K562 (cell line): ENCODE results near the gene NRXN3. TPM values are rescaled to one million over a fixed set of nuclear protein-coding genes. Genes with fewer than 3 reads are reported as not detected.

ENCODE experiments used
- ATAC-seq: fragments of 200-7000 bp; cut with Tn5 transposase; 3 replicates; pipeline ENCODE4 v1.9.1; 2020; ENCODE audit warnings: moderate library complexity
- BruUV-seq: library from RNA; stranded (reverse); fragments of 400-500 nt; replicated peaks from 2 replicates; lab custom pipeline; 2021; lab: Mats Ljungman, UMichigan
- CTCF ChIA-PET: fragments of 300-600 bp; formaldehyde crosslinking; extraction: SDS; loops from one replicate; lab custom pipeline; 2021; ENCODE audit warnings: low intra/inter-chr PET ratio; lab: Yijun Ruan, JAX
- POLR2A ChIA-PET: fragments of 300-600, 350-650 bp; sonication (Branson Sonifier 250); formaldehyde crosslinking; extraction: SDS; loops from one replicate; lab custom pipeline; 2021; ENCODE audit warnings: antibody characterized with exemption, inconsistent platforms; lab: Yijun Ruan, JAX
- DNase-seq, 4 experiments: peaks; one replicate each; pipeline versions ENCODE4 v3.0.0 to v3.0.0-alpha.2; 2011 to 2018; ENCODE audit warnings: low spot score in 3 of 4, mixed read lengths in 3 of 4; ENCODE audit errors: extremely low read depth in 1 of 4
- FAIRE-seq: peaks from 2 replicates; lab custom pipeline; 2011; peaks lifted over from hg19 to GRCh38; lab: Jason Lieb, UNC
- H2AFZ ChIP-seq: 2 replicates; pipeline ENCODE4 v1.6.0; 2011; ENCODE audit warnings: low read depth, low read length, control low read depth, inconsistent platforms
- H3K27ac ChIP-seq: fragments of 200-600 bp; 3 replicates; pipeline ENCODE4 v1.8.0; 2011; ENCODE audit warnings: low read depth, mild to moderate bottlenecking, control low read depth, inconsistent platforms, low read length, moderate library complexity, mixed read lengths; ENCODE audit errors: extremely low read depth
- H3K27me3 ChIP-seq, 2 experiments: fragments of 300-600 bp in 1 of 2; 2 replicates in 1 of 2; 3 replicates in 1 of 2; pipeline versions ENCODE4 v1.6.0 to v1.8.0; 2011; ENCODE audit warnings: inconsistent platforms in 2 of 2, low read length in 2 of 2, mild to moderate bottlenecking in 1 of 2, mixed read lengths in 1 of 2, moderate library complexity in 1 of 2; ENCODE audit not compliant: control insufficient read depth in 2 of 2, insufficient read depth in 2 of 2
- H3K36me3 ChIP-seq: fragments of 300-600 bp; 3 replicates; pipeline ENCODE4 v1.8.0; 2011; ENCODE audit warnings: mild to moderate bottlenecking, low read length, inconsistent platforms; ENCODE audit not compliant: control insufficient read depth, insufficient read depth
- H3K4me1 ChIP-seq, 2 experiments: fragments of 200-600 bp in 1 of 2; replicated peaks in 1 of 2; 2 replicates in 1 of 2; 3 replicates in 1 of 2; pipeline versions ENCODE4 v1.5.1 to v1.8.0; 2011; ENCODE audit warnings: inconsistent platforms in 2 of 2, low read length in 2 of 2, mild to moderate bottlenecking in 1 of 2, mixed read lengths in 1 of 2, moderate library complexity in 1 of 2; ENCODE audit not compliant: control insufficient read depth in 2 of 2, insufficient read depth in 2 of 2
- H3K4me2 ChIP-seq: 2 replicates; pipeline ENCODE4 v1.6.1; 2011; ENCODE audit warnings: low read length, control low read depth, inconsistent platforms, mixed read lengths; ENCODE audit not compliant: insufficient read depth
- H3K4me3 ChIP-seq: fragments of 200-600 bp; sonication (generic), shearing (Covaris generic); 2 replicates; pipeline ENCODE4 v1.5.1; 2016; ENCODE audit warnings: control low read depth, inconsistent platforms
- H3K79me2 ChIP-seq: fragments of 200-600 bp; 3 replicates; pipeline ENCODE4 v1.8.0; 2011; ENCODE audit warnings: low read length, inconsistent platforms; ENCODE audit not compliant: control insufficient read depth, insufficient read depth
- H3K9ac ChIP-seq, 2 experiments: 2 replicates each; pipeline versions ENCODE4 v1.6.0 to v1.6.1; 2011; ENCODE audit warnings: low read depth in 2 of 2, low read length in 2 of 2, control low read depth in 1 of 2, inconsistent platforms in 1 of 2, mild to moderate bottlenecking in 1 of 2, mixed read lengths in 1 of 2; ENCODE audit not compliant: insufficient read depth in 1 of 2
- H3K9me1 ChIP-seq: one replicate; pipeline ENCODE4 v1.6.0; 2011; ENCODE audit warnings: inconsistent platforms, mild to moderate bottlenecking, low read length, moderate library complexity; ENCODE audit not compliant: control insufficient read depth, insufficient read depth
- H3K9me3 ChIP-seq: replicated peaks from 2 replicates; pipeline ENCODE4 v1.5.1; 2011; ENCODE audit warnings: low read depth, low read length, inconsistent platforms; ENCODE audit not compliant: control insufficient read depth, insufficient read depth
- H4K20me1 ChIP-seq: replicated peaks from 2 replicates; pipeline ENCODE4 v1.6.1; 2011; ENCODE audit warnings: low read length, inconsistent platforms, mixed read lengths; ENCODE audit not compliant: control insufficient read depth, insufficient read depth
- FOXM1 ChIP-seq, 2 experiments: fragments of 450-650 bp in 1 of 2; sonication (generic) in 1 of 2; formaldehyde crosslinking in 1 of 2; IDR thresholded peaks; 2 replicates each; pipeline versions ENCODE4 v1.6.1 to v1.9.0; 2017 to 2022; ENCODE audit warnings: low read depth in 2 of 2, mild to moderate bottlenecking in 2 of 2, missing genetic modification reagents in 1 of 2, moderate library complexity in 1 of 2
- GABPA ChIP-seq: fragments of 200-800 bp; sonication (Bioruptor generic); conservative IDR thresholded peaks from 2 replicates; pipeline ENCODE4 v1.6.1; 2016; ENCODE audit warnings: low read depth, missing genetic modification characterization, missing compliant biosample characterization
- IRF2 ChIP-seq: sonication (generic); formaldehyde crosslinking; IDR thresholded peaks from 2 replicates; pipeline ENCODE4 v1.8.1; 2022; ENCODE audit warnings: mild to moderate bottlenecking, missing genetic modification reagents
- KDM1A ChIP-seq, 2 experiments: fragments of 450-650 bp; IDR thresholded peaks; 2 replicates each; pipeline ENCODE4 v1.6.1; 2016; ENCODE audit warnings: mild to moderate bottlenecking in 2 of 2
- KDM4B ChIP-seq, 2 experiments: fragments of 450-650 bp in 1 of 2; sonication (generic) in 1 of 2; IDR thresholded peaks; 2 replicates each; pipeline ENCODE4 v1.6.1; 2016 to 2017; ENCODE audit warnings: borderline replicate concordance in 2 of 2, antibody characterized with exemption in 1 of 2, low read depth in 1 of 2, mild to moderate bottlenecking in 1 of 2
- MTA3 ChIP-seq: fragments of 450-650 bp; formaldehyde crosslinking; IDR thresholded peaks from 2 replicates; pipeline ENCODE4 v1.6.1; 2017; ENCODE audit warnings: mild to moderate bottlenecking, borderline replicate concordance
- MYBL2 ChIP-seq, 2 experiments: fragments of 450-650 bp in 1 of 2; sonication (generic) in 1 of 2; formaldehyde crosslinking in 1 of 2; IDR thresholded peaks; 2 replicates each; pipeline versions ENCODE4 v1.6.1 to v1.8.1; 2017 to 2022; ENCODE audit warnings: borderline replicate concordance in 1 of 2, inconsistent platforms in 1 of 2, low read depth in 1 of 2, mild to moderate bottlenecking in 1 of 2, missing genetic modification reagents in 1 of 2, moderate library complexity in 1 of 2
- NR2C1 ChIP-seq, 2 experiments: fragments of 450-650 bp; IDR thresholded peaks; 2 replicates each; pipeline ENCODE4 v1.6.1; 2017; ENCODE audit warnings: mild to moderate bottlenecking in 2 of 2, antibody characterized with exemption in 1 of 2, inconsistent platforms in 1 of 2, missing compliant biosample characterization in 1 of 2, missing genetic modification characterization in 1 of 2
- PRMT5 ChIP-seq: sonication (generic); formaldehyde crosslinking; IDR thresholded peaks from 2 replicates; pipeline ENCODE4 v1.5.0; 2020; ENCODE audit warnings: missing genetic modification reagents
- RUNX1 ChIP-seq: sonication (generic); IDR thresholded peaks from 2 replicates; pipeline ENCODE4 v1.6.1; 2016; ENCODE audit warnings: antibody characterized with exemption, low read depth
- ZNF121 ChIP-seq: sonication (generic); formaldehyde crosslinking; conservative IDR thresholded peaks from 2 replicates; pipeline ENCODE4 v1.8.0; 2022; ENCODE audit warnings: missing genetic modification reagents
- ZNF197 ChIP-seq: fragments of 200-800 bp; sonication (Bioruptor generic); IDR thresholded peaks from 2 replicates; pipeline ENCODE4 v1.6.1; 2016; ENCODE audit warnings: low read depth, missing genetic modification characterization, missing compliant biosample characterization
- ZNF507 ChIP-seq: conservative IDR thresholded peaks from 2 replicates; pipeline ENCODE4 v1.6.1; 2017; ENCODE audit warnings: missing genetic modification characterization, missing compliant biosample characterization
- WGBS: fragments of 100-300 bp; shearing (Covaris generic); methylation state at CpG from one replicate; pipeline ENCODE4 v1.1.6; 2016; ENCODE audit warnings: low coverage, mixed read lengths; ENCODE audit not compliant: insufficient coverage; ENCODE audit errors: missing lambda C conversion rate; 5-methylcytosine and 5-hydroxymethylcytosine counted together
- in situ Hi-C: fragments of 300-500 bp; cut with MboI; formaldehyde crosslinking; loops from 4 replicates; pipeline ENCODE4 v1.15.0; 2018; ENCODE audit warnings: inconsistent platforms, mixed read lengths
- intact Hi-C: fragments of 100-400 bp; cut with micrococcal nuclease; formaldehyde crosslinking; loops from 2 replicates; pipeline ENCODE4 v1.14.2; 2022
- polyA plus RNA-seq, 8 experiments: library from polyadenylated mRNA; depleted of rRNA in 4 of 8; stranded (reverse) in 5 of 8; unstranded in 3 of 8; fragments of >200 nt; fragmentation: Nextera tagmentation in 2 of 8; fragmentation: Illumina TruSeq in 1 of 8; extraction: Ambion mirVana in 2 of 8; extraction: Trizol in 1 of 8; gene quantifications; 2 replicates each; pipeline versions ENCODE4 v1.2.1 to v1.2.3, GENCODE V29; 2011 to 2014; ENCODE audit warnings: inconsistent platforms in 1 of 8, missing spikeins in 1 of 8
- total RNA-seq, 7 experiments: library from RNA; depleted of rRNA in 6 of 7; stranded (reverse); fragments of >200 nt in 6 of 7; fragmentation: Illumina TruSeq in 2 of 7; extraction: Trizol in 2 of 7; gene quantifications; 2 replicates each; pipeline versions ENCODE4 v1.2.1 to v1.2.3, GENCODE V29; 2011 to 2021; ENCODE audit warnings: low replicate concordance in 1 of 7
- TF ChIP-seq, protein P1 (sequence below): sonication (generic); formaldehyde crosslinking; IDR thresholded peaks from 2 replicates; pipeline ENCODE4 v1.8.0; 2023; ENCODE audit warnings: mild to moderate bottlenecking, missing genetic modification reagents
- TF ChIP-seq, protein P2 (sequence below): sonication (generic); formaldehyde crosslinking; IDR thresholded peaks from 2 replicates; pipeline ENCODE4 v1.8.1; 2022; ENCODE audit warnings: missing genetic modification reagents

NRXN3 gene
- total and polyA plus RNA-seq, 9 of the 15 experiments (the other 6 are each of a cell fraction or from before 2014, with no cell fraction given): 0.09 TPM; not detected in 8

DNA sequence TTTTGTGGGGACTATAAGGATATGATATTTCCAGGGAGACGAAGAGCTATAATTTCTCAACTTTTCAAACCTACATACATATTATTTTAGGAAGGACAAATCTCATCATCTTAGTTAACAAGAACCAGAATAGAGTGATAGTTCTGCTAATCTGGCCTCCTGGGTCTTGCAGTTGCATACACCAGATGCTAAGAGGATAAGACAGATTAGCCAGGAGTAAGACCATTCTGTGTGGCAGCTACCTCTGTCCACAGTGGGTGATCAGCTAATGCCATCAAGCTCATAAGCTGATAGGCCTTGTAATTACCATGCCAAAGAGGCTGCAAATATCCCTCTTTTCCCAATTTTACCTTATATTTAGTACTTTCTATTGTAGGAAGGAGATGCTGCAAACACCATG lies 776.8 kb downstream of the NRXN3 start:
- H3K9me1 ChIP-seq: no peaks in the 10 kb centered on the region
- no peak overlapping the region for H3K4me3 ChIP-seq
- no peak overlapping the region for H2AFZ ChIP-seq
- FAIRE-seq: no peak
- no peak for ATAC-seq
- in situ Hi-C loops (no loop called here), intact Hi-C loops (no loop called here)
- no peaks in the 10 kb centered on the region for H3K27me3 ChIP-seq
- H3K36me3 ChIP-seq: no peaks in the 10 kb centered on the region
- H3K9ac ChIP-seq: no peak overlapping the region
- BruUV-seq: no TSS peak
- DNase-seq: no peak
- H3K9me3 ChIP-seq: no peaks in the 10 kb centered on the region
- no peak overlapping the region for H3K27ac ChIP-seq
- H3K4me1 ChIP-seq: no peaks in the 10 kb centered on the region
- H3K79me2 ChIP-seq: no peaks in the 10 kb centered on the region
- POLR2A ChIA-PET: no interaction called here
- TF ChIP-seq IRF2 (CRISPR knock-in tag) (no peak), KDM4B (IDR thresholded peaks at IDR 0.05; ENCODE audit: borderline replicate concordance in 2 of 2, low read depth in 1 of 2) (no peak), NR2C1 (IDR thresholded peaks at IDR 0.05) (no peak), NR2C1 (tag; IDR thresholded peaks at IDR 0.05) (no peak), RUNX1 (no peak), MTA3 (no peak), ZNF121 (CRISPR knock-in tag) (no peak), MYBL2 (IDR thresholded peaks at IDR 0.05; ENCODE audit: low read depth) (no peak), MYBL2 (CRISPR knock-in tag; IDR thresholded peaks at IDR 0.05; ENCODE audit: borderline replicate concordance) (no peak), ZNF507 (tag) (no peak), PRMT5 (no peak), KDM1A (IDR thresholded peaks at IDR 0.05) (no peak), ZNF197 (CRISPR knock-in tag) (no peak), GABPA (tag) (no peak), FOXM1 (IDR thresholded peaks at IDR 0.05; ENCODE audit: low read depth) (no peak), FOXM1 (CRISPR knock-in tag; IDR thresholded peaks at IDR 0.05; ENCODE audit: low read depth) (no peak)
- TF ChIP-seq, protein P1, sequence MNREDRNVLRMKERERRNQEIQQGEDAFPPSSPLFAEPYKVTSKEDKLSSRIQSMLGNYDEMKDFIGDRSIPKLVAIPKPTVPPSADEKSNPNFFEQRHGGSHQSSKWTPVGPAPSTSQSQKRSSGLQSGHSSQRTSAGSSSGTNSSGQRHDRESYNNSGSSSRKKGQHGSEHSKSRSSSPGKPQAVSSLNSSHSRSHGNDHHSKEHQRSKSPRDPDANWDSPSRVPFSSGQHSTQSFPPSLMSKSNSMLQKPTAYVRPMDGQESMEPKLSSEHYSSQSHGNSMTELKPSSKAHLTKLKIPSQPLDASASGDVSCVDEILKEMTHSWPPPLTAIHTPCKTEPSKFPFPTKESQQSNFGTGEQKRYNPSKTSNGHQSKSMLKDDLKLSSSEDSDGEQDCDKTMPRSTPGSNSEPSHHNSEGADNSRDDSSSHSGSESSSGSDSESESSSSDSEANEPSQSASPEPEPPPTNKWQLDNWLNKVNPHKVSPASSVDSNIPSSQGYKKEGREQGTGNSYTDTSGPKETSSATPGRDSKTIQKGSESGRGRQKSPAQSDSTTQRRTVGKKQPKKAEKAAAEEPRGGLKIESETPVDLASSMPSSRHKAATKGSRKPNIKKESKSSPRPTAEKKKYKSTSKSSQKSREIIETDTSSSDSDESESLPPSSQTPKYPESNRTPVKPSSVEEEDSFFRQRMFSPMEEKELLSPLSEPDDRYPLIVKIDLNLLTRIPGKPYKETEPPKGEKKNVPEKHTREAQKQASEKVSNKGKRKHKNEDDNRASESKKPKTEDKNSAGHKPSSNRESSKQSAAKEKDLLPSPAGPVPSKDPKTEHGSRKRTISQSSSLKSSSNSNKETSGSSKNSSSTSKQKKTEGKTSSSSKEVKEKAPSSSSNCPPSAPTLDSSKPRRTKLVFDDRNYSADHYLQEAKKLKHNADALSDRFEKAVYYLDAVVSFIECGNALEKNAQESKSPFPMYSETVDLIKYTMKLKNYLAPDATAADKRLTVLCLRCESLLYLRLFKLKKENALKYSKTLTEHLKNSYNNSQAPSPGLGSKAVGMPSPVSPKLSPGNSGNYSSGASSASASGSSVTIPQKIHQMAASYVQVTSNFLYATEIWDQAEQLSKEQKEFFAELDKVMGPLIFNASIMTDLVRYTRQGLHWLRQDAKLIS: no peak
- TF ChIP-seq, protein P2, sequence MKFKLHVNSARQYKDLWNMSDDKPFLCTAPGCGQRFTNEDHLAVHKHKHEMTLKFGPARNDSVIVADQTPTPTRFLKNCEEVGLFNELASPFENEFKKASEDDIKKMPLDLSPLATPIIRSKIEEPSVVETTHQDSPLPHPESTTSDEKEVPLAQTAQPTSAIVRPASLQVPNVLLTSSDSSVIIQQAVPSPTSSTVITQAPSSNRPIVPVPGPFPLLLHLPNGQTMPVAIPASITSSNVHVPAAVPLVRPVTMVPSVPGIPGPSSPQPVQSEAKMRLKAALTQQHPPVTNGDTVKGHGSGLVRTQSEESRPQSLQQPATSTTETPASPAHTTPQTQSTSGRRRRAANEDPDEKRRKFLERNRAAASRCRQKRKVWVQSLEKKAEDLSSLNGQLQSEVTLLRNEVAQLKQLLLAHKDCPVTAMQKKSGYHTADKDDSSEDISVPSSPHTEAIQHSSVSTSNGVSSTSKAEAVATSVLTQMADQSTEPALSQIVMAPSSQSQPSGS: no peak
- WGBS: 0% methylated on average over 1 of the region's 1 CpG
- H3K4me2 ChIP-seq: no peak overlapping the region
- CTCF ChIA-PET: no interaction called here
- H4K20me1 ChIP-seq: no peaks in the 10 kb centered on the region
